ENCODE measurements around the gene FRZB.

DNA sequence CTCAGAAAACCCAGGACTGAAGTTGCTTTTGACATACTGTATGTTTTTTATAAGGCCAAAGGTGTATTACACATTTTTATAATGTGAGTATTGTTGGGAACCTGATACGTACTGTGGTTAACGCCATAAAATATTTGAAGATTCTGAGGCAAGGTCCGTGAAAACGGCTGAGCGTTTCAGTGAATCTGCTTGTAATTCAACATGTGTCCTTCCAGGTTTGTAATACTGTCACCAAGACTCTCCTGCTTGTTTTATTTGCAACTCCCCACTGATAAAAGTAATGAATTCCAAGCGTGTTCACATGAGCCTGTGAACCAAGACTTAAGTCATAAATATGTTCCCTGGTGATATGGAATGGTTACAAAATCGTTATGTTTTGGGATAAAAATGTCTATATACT, 23.9 kb upstream of the FRZB start:
- TF ChIP-seq POLR2A (IDR thresholded peaks at IDR 0.05) = no peak
- TF ChIP-seq, protein P1, sequence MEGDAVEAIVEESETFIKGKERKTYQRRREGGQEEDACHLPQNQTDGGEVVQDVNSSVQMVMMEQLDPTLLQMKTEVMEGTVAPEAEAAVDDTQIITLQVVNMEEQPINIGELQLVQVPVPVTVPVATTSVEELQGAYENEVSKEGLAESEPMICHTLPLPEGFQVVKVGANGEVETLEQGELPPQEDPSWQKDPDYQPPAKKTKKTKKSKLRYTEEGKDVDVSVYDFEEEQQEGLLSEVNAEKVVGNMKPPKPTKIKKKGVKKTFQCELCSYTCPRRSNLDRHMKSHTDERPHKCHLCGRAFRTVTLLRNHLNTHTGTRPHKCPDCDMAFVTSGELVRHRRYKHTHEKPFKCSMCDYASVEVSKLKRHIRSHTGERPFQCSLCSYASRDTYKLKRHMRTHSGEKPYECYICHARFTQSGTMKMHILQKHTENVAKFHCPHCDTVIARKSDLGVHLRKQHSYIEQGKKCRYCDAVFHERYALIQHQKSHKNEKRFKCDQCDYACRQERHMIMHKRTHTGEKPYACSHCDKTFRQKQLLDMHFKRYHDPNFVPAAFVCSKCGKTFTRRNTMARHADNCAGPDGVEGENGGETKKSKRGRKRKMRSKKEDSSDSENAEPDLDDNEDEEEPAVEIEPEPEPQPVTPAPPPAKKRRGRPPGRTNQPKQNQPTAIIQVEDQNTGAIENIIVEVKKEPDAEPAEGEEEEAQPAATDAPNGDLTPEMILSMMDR (IDR thresholded peaks at IDR 0.05) = no peak
